Stimulated activated CD4-positive, alpha-beta T cell treated with anti-CD3 and anti-CD28 coated beads, Interleukin-4, amount 100 ng/mL, for 48 hours (primary cell): ENCODE measurements around the gene MAD1L1.
A peak's percentile ranks its signal among the peaks of the same experiment; 100 is the strongest.
"Not testable (repeated sequence)": the region's sequence is repeated elsewhere in the genome, so short reads cannot be mapped to it uniquely, and the experiment has no call there.

Experiments used
- DNase-seq, 2 donors: peaks; one replicate each; pipeline ENCODE4 v3.0.0-alpha.2; 2020; ENCODE audit warnings: low read depth in 2 of 2

Gene MAD1L1

GRCh38 chr7:2232766-2233520 is at the start of gene MAD1L1:
TSS of gene MAD1L1 (minus strand) at chr7:2232945. CDS start at chr7:2230133, 2,812 bp downstream.
- peak; percentile 84 for DNase-seq

- DNase-seq = no peak
Measured at GRCh38 chr7:2282185-2282751, 49.5 kb upstream of the MAD1L1 start.

- no peak for DNase-seq
Measured at GRCh38 chr7:2281541-2281940, 48.8 kb upstream of the MAD1L1 start.

- DNase-seq = no peak
Measured at GRCh38 chr7:2280424-2280823, 47.7 kb upstream of the MAD1L1 start.

GRCh38 chr7:2279896-2280295 is 47.2 kb upstream of the MAD1L1 start:
- no peak for DNase-seq

- DNase-seq = no peak
Measured at GRCh38 chr7:2278026-2278425, 45.3 kb upstream of the MAD1L1 start.

- no peak for DNase-seq
Measured at GRCh38 chr7:2276107-2276506, 43.4 kb upstream of the MAD1L1 start.

GRCh38 chr7:2275101-2275500 is 42.4 kb upstream of the MAD1L1 start:
- DNase-seq = no peak

- no peak for DNase-seq
Measured at GRCh38 chr7:2274666-2275065, 41.9 kb upstream of the MAD1L1 start.

- DNase-seq = no peak
Measured at GRCh38 chr7:2273866-2274265, 41.1 kb upstream of the MAD1L1 start.

- no peak for DNase-seq
Measured at GRCh38 chr7:2272031-2272430, 39.3 kb upstream of the MAD1L1 start.

GRCh38 chr7:2271273-2272026 is 38.7 kb upstream of the MAD1L1 start:
- no peak for DNase-seq

GRCh38 chr7:2270495-2270894 is 37.8 kb upstream of the MAD1L1 start:
- DNase-seq = no peak

- no peak for DNase-seq
Measured at GRCh38 chr7:2269991-2270460, 37.3 kb upstream of the MAD1L1 start.

GRCh38 chr7:2269089-2269990 is 36.6 kb upstream of the MAD1L1 start:
- not testable (repeated sequence) for DNase-seq

- no peak for DNase-seq
Measured at GRCh38 chr7:2266911-2267310, 34.2 kb upstream of the MAD1L1 start.

- DNase-seq = no peak
Measured at GRCh38 chr7:2264158-2264557, 31.4 kb upstream of the MAD1L1 start.

GRCh38 chr7:2263176-2263575 is 30.4 kb upstream of the MAD1L1 start:
- no peak for DNase-seq

- no peak for DNase-seq
Measured at GRCh38 chr7:2261611-2262010, 28.9 kb upstream of the MAD1L1 start.

GRCh38 chr7:2260820-2261219 is 28.1 kb upstream of the MAD1L1 start:
- no peak for DNase-seq

- no peak for DNase-seq
Measured at GRCh38 chr7:2259480-2259879, 26.7 kb upstream of the MAD1L1 start.
